Endodermal cell (in vitro differentiated cells): Measurements from ENCODE around the gene ADGRB2. TPM values are rescaled to one million over a fixed set of nuclear protein-coding genes. Genes with fewer than 3 reads are reported as not detected.

Source experiments
- DNase-seq: peaks from one replicate; pipeline ENCODE4 v3.0.0-alpha.2; 2017
- H3K27ac ChIP-seq: 2 replicates; pipeline ENCODE4 v1.5.1; 2013; ENCODE audit warnings: mild to moderate bottlenecking, low read depth, low read length, moderate library complexity
- H3K27me3 ChIP-seq: 2 replicates; pipeline ENCODE4 v1.6.1; 2013; ENCODE audit warnings: mild to moderate bottlenecking, low read length, moderate library complexity; ENCODE audit not compliant: insufficient read depth, control insufficient read depth, poor library complexity, severe bottlenecking
- H3K36me3 ChIP-seq: 2 replicates; pipeline ENCODE4 v1.7.0; 2013; ENCODE audit warnings: mild to moderate bottlenecking, low read length, moderate library complexity; ENCODE audit not compliant: control insufficient read depth, insufficient read depth
- H3K4me1 ChIP-seq: one replicate; pipeline ENCODE4 v1.7.0; 2013; ENCODE audit warnings: low read length; ENCODE audit not compliant: control insufficient read depth, insufficient read depth
- H3K4me3 ChIP-seq: 2 replicates; pipeline ENCODE4 v1.5.1; 2013; ENCODE audit warnings: mild to moderate bottlenecking, low read length, moderate library complexity
- H3K9ac ChIP-seq: 2 replicates; pipeline ENCODE4 v1.6.1; 2013; ENCODE audit warnings: mild to moderate bottlenecking, low read length, moderate library complexity; ENCODE audit not compliant: poor library complexity, severe bottlenecking; ENCODE audit errors: extremely low read depth
- H3K9me3 ChIP-seq: 2 replicates; pipeline ENCODE4 v1.6.1; 2013; ENCODE audit warnings: mild to moderate bottlenecking, low read length, moderate library complexity; ENCODE audit not compliant: control insufficient read depth
- H3K27ac Mint-ChIP-seq: 2 replicates; pipeline ENCODE4 v1.8.0; 2020; ENCODE audit warnings: mixed read lengths
- H3K27me3 Mint-ChIP-seq: 2 replicates; pipeline ENCODE4 v1.8.0; 2021; ENCODE audit warnings: mild to moderate bottlenecking, mixed read lengths; ENCODE audit not compliant: insufficient read depth
- H3K36me3 Mint-ChIP-seq: 2 replicates; pipeline ENCODE4 v1.8.0; 2020; ENCODE audit warnings: low read depth, mixed read lengths
- H3K4me1 Mint-ChIP-seq: 2 replicates; pipeline ENCODE4 v1.8.0; 2020; ENCODE audit warnings: mixed read lengths
- H3K4me3 Mint-ChIP-seq: 2 replicates; pipeline ENCODE4 v1.8.0; 2020; ENCODE audit warnings: mild to moderate bottlenecking, moderate library complexity, mixed read lengths
- H3K9me3 Mint-ChIP-seq: 2 replicates; pipeline ENCODE4 v1.8.0; 2020; ENCODE audit warnings: mild to moderate bottlenecking, mixed read lengths
- WGBS, 2 experiments: methylation state at CpG; one replicate each; pipeline versions ENCODE4 v1.1.5 to v1.1.7; 2013; ENCODE audit warnings: missing lambda C conversion rate in 2 of 2, mixed read lengths in 1 of 2; ENCODE audit not compliant: insufficient coverage in 1 of 2, insufficient read length in 1 of 2; 5-methylcytosine and 5-hydroxymethylcytosine counted together
- total RNA-seq, 2 donors: library from RNA; stranded (reverse); fragmentation: NEBNext Ultra II Directional in 1 of 2; extraction: Animal tissue kit (Norgen Biotek cat#: 25700) in 1 of 2; gene quantifications; 2 replicates in 1 of 2; 3 replicates in 1 of 2; pipeline ENCODE4 v1.2.1, GENCODE V29; 2021
- TF ChIP-seq, protein P1 (sequence below): fragments of 200-600 bp; sonication (generic); conservative IDR thresholded peaks from 2 replicates; pipeline ENCODE4 v1.5.0; 2021; ENCODE audit warnings: antibody characterized with exemption, mild to moderate bottlenecking

The ADGRB2 gene
- total RNA-seq, 2 donors from 2014 or later = 13.1 to 22.7 TPM

DNA sequence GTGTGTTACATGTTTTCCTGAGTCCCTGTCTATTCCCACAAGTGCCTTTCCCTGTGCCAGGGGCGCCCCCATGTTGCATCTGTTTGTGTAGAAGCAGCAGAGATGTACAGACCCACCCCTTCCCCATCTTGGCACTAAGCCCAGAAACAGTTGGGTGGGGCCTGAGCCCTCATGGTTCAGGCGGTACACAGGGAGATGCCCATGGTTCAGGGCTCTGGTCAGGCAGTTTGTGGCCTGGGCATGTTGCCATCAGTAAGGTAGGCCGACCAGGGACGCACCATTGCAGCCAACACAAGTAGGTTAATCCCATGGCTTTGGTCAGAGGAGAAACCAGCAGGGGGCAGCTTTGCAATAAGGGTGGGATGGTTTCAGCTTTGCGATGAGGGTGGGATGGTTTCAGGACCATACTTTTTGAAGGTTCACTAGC, 914 bp upstream of the ADGRB2 start:
- H3K36me3 Mint-ChIP-seq = no peaks in the 10 kb centered on the region
- H3K9me3 ChIP-seq = no peaks in the 10 kb centered on the region
- H3K27ac ChIP-seq = no peak overlapping the region
- TF ChIP-seq, protein P1, sequence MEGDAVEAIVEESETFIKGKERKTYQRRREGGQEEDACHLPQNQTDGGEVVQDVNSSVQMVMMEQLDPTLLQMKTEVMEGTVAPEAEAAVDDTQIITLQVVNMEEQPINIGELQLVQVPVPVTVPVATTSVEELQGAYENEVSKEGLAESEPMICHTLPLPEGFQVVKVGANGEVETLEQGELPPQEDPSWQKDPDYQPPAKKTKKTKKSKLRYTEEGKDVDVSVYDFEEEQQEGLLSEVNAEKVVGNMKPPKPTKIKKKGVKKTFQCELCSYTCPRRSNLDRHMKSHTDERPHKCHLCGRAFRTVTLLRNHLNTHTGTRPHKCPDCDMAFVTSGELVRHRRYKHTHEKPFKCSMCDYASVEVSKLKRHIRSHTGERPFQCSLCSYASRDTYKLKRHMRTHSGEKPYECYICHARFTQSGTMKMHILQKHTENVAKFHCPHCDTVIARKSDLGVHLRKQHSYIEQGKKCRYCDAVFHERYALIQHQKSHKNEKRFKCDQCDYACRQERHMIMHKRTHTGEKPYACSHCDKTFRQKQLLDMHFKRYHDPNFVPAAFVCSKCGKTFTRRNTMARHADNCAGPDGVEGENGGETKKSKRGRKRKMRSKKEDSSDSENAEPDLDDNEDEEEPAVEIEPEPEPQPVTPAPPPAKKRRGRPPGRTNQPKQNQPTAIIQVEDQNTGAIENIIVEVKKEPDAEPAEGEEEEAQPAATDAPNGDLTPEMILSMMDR = peak; percentile 60
- peaks cover 42% of the 10 kb centered on the region for H3K4me1 Mint-ChIP-seq
- H3K4me3 Mint-ChIP-seq = no peak overlapping the region
- no peak overlapping the region for H3K9ac ChIP-seq
- H3K4me1 ChIP-seq = peaks cover 21% of the 10 kb centered on the region
- WGBS, 2 experiments = 64 to 68% methylated on average over 4 to 5 of the region's 5 CpGs
- peaks cover 14% of the 10 kb centered on the region for H3K27me3 ChIP-seq
- no peak overlapping the region for H3K4me3 ChIP-seq
- peak; percentile 80 for DNase-seq
- H3K9me3 Mint-ChIP-seq = no peaks in the 10 kb centered on the region
- H3K27me3 Mint-ChIP-seq = peaks cover 35% of the 10 kb centered on the region
- no peaks in the 10 kb centered on the region for H3K36me3 ChIP-seq
- no peak overlapping the region for H3K27ac Mint-ChIP-seq

DNA sequence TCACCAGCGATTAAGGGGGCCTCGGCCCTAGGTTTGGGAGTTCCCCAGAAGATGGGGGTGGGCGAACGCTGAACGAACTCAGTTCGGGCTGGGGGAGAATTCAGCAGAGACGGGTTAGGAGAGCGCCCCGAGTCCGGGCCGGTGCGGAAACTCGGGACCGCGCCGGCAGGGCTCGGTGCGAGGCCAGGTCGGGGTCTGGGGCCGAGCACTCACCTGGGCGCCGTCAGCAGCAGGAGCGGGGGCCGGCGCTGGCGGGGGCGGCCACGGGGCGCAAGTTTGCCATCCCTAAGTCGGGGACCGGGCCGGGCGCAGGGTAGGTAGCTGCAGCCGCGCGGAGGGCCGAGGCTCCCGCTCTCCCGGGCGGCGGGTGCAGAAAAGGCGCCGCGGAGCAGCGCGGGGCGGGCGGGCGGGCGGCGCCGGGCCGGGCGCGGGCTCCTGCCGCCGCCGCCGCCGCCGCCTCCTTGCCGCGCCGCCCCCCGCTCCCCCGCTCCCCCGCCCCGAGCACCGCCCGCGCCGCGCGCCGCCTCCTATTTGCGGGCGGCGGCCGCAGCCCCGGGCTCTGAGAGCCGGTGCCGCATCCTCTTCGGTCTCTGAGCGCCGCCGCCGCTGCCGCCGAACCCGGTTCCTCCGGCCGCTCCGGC, 349 bp downstream of the ADGRB2 start:
- no peaks in the 10 kb centered on the region for H3K9me3 Mint-ChIP-seq
- H3K27me3 Mint-ChIP-seq = peaks cover 35% of the 10 kb centered on the region
- peaks cover 14% of the 10 kb centered on the region for H3K27me3 ChIP-seq
- 0 to 1% methylated on average over 16 to 91 of the region's 93 CpGs for WGBS, 2 experiments
- H3K4me3 Mint-ChIP-seq = peak overlapping the region; percentile 58
- TF ChIP-seq, protein P1 = no peak
- peak overlapping the region; percentile 81 for H3K4me3 ChIP-seq
- H3K4me1 ChIP-seq = peaks cover 18% of the 10 kb centered on the region
- H3K4me1 Mint-ChIP-seq = peaks cover 39% of the 10 kb centered on the region
- no peaks in the 10 kb centered on the region for H3K36me3 Mint-ChIP-seq
- no peak overlapping the region for H3K27ac ChIP-seq
- no peak overlapping the region for H3K27ac Mint-ChIP-seq
- no peak overlapping the region for H3K9ac ChIP-seq
- no peaks in the 10 kb centered on the region for H3K36me3 ChIP-seq
- H3K9me3 ChIP-seq = no peaks in the 10 kb centered on the region
- no peak for DNase-seq

DNA sequence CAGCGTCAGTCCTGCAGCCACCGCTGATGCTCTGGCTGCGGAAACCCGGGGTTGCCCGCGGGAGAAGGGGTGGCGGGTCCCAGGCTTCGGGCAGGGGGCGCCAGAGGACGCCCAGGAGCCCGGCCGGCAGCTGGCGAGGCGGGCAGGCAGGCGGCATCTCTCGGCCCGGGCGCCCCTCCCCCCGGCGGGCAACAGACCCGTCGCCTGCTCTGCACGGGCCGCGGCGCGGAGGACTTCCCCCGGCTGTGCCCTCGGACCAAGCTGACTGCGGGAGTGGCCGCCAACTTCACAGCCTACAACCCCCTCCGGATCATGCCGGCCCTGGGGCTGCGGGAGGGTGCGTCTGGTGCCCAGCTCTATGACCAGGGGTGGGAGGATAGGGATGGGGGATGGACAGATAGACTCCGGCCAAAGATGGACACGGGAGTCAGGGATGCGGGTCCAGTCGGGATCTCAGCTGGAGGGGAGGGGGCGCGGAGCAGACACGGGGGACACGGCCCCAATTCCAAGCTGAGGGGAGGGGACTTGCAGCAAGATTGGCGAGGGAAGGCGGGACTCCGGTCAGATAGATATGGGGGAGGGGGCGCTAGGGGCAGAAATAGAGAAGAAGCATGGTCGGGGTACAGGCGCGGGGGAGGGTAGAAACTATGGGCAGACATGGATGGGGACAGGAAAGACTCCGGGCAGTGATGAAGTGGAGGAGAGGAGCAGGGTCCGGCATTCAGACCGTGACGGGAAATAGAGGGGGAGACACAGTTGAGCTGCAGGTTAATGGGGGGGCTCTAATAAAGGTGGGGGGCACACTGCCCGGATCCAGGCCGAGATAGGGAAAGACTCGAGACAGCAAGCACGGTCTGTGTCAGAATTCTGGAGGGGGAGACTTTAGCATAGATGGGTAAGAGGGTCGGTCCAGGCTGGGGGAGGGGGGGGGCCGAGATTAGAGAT, 1.1 kb downstream of the ADGRB2 start:
- peaks cover 31% of the 10 kb centered on the region for H3K4me1 Mint-ChIP-seq
- Histone ChIP-seq H3K4me1 (peaks cover 18% of the 10 kb centered on the region), H3K36me3 (no peaks in the 10 kb centered on the region), H3K4me3 (peak overlapping the region; percentile 81), H3K9me3 (no peaks in the 10 kb centered on the region), H3K27ac (no peak overlapping the region), H3K27me3 (peaks cover 14% of the 10 kb centered on the region), H3K9ac (no peak overlapping the region)
- 1 to 3% methylated on average over 7 to 60 of the region's 60 CpGs for WGBS, 2 experiments
- TF ChIP-seq, protein P1 = peak; percentile 87
- no peaks in the 10 kb centered on the region for H3K36me3 Mint-ChIP-seq
- no peak overlapping the region for H3K27ac Mint-ChIP-seq
- H3K27me3 Mint-ChIP-seq = peaks cover 32% of the 10 kb centered on the region
- H3K4me3 Mint-ChIP-seq = peak overlapping the region; percentile 58
- DNase-seq = peak; percentile 94
- no peaks in the 10 kb centered on the region for H3K9me3 Mint-ChIP-seq
